Rectal smooth muscle tissue (tissue), 1 donor: ENCODE measurements around the gene FAM184B.

ENCODE experiments used
- H3K27ac ChIP-seq: one replicate; pipeline ENCODE4 v1.7.0; 2013; ENCODE audit warnings: low read depth, low read length, inconsistent platforms
- H3K27me3 ChIP-seq: one replicate; pipeline ENCODE4 v1.7.0; 2013; ENCODE audit warnings: low read length; ENCODE audit not compliant: control insufficient read depth, insufficient read depth
- H3K36me3 ChIP-seq: one replicate; pipeline ENCODE4 v1.7.0; 2013; ENCODE audit warnings: low read length; ENCODE audit not compliant: control insufficient read depth, insufficient read depth
- H3K4me1 ChIP-seq: one replicate; pipeline ENCODE4 v1.7.0; 2013; ENCODE audit warnings: low read length; ENCODE audit not compliant: control insufficient read depth, insufficient read depth
- H3K4me3 ChIP-seq: one replicate; pipeline ENCODE4 v1.7.0; 2013; ENCODE audit warnings: low read length
- H3K9ac ChIP-seq: one replicate; pipeline ENCODE4 v1.7.0; 2013; ENCODE audit warnings: low read length

Gene FAM184B

GRCh38 chr4:17769406-17770174 lies 11.8 kb downstream of the FAM184B start:
- H3K27me3 ChIP-seq, result no peaks in the 10 kb centered on the region
- H3K27ac ChIP-seq, result no peak overlapping the region
- no peak overlapping the region for H3K9ac ChIP-seq
- no peak overlapping the region for H3K4me3 ChIP-seq
- no peaks in the 10 kb centered on the region for H3K4me1 ChIP-seq
- H3K36me3 ChIP-seq, result no peaks in the 10 kb centered on the region

DNA sequence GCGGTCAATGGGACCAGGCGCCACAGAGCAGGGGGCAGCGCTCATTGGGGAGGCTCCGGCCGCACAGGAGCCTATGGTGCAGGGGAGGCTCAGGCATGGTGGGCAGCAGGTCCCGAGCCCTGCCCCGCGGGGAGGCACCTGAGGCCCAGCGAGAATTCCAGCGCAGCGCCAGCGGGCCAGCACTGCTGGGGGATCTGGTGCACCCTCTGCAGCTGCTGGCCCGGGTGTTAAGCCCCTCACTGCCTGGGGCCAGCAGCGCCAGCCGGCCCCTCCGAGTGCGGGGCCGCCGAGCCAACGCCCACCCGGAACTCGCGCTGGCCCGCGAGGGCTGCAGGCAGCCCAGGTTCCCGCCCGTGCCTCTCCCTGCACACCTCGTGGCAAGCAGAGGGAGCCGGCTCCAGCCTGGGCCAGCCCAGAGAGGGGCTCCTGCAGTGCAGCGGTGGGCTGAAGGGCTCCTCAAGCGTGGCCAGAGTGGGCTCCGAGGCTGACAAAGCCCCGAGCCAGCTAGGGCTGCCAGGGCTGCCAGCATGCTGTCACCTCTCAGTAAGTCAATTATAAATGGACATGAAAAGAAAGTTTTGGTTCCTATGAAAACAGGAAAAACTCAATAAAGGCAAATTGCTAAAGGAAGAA lies 14.5 kb downstream of the FAM184B start:
- Histone ChIP-seq H3K36me3 (no peaks in the 10 kb centered on the region), H3K9ac (no peak overlapping the region), H3K27me3 (no peaks in the 10 kb centered on the region), H3K4me1 (no peaks in the 10 kb centered on the region), H3K27ac (no peak overlapping the region), H3K4me3 (no peak overlapping the region)

DNA sequence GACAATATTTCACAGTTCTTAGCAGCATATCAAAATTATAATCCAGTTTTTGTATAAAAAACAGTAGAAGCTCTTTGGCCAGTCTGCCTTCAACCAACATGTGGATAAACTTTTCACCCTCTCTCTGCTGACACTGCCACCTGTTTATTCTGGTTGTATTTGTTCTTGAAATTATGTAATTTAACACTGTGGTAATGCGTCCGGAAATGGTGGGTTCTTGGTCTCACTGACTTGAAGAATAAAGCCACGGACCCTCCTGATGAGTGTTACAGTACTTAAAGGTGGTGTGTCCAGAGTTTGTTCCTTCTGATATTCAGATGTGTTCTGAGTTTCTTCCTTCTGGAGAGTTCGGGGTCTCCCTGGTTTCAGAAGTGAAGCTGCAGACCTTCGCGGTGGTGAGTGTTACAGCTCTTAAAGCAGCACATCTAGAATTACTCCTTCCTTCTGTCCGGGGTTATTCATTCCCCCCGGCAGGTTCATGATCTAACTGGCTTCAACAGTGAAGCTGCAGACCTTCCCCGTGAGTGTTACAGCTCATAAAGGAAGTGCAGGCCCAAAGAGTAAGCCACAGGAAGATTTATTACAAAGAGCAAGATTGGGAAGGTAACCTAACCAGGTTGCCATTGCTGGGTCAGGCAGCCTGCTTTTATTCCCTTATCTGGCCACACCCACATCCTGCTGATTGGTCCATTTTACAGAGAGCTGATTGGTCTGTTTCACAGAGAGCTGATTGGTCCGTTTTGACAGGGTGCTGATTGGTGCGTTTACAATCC lies 15.7 kb downstream of the FAM184B start:
- Histone ChIP-seq H3K27ac (no peak overlapping the region), H3K4me1 (no peaks in the 10 kb centered on the region), H3K4me3 (no peak overlapping the region), H3K27me3 (no peaks in the 10 kb centered on the region), H3K9ac (no peak overlapping the region), H3K36me3 (no peaks in the 10 kb centered on the region)

DNA sequence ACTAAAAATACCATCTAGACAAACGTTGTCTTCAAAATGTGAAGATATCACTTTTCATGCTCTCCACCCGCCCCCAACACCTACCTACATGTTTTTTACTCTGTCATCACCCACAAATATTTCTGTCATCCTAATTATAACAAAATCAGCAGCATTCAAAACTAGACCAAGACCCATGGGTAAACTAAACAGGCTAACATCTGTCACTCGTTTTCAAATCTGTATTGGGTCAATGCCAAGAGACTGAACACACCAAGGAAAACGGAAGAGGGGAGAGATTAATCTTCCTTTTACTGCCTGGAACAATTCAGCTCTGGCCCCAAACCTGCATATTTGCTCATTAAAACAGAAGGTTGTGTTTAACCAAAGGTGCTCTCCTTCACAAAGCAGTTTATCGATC lies 17.5 kb downstream of the FAM184B start:
- Histone ChIP-seq H3K36me3 (no peaks in the 10 kb centered on the region), H3K4me1 (no peaks in the 10 kb centered on the region), H3K9ac (no peak overlapping the region), H3K27me3 (no peaks in the 10 kb centered on the region), H3K27ac (no peak overlapping the region), H3K4me3 (no peak overlapping the region)

- Histone ChIP-seq H3K27me3 (no peaks in the 10 kb centered on the region), H3K4me1 (no peaks in the 10 kb centered on the region), H3K27ac (no peak overlapping the region), H3K4me3 (no peak overlapping the region), H3K9ac (no peak overlapping the region), H3K36me3 (no peaks in the 10 kb centered on the region)
Measured at GRCh38 chr4:17763416-17763815, 18.0 kb downstream of the FAM184B start.

GRCh38 chr4:17762726-17763125 lies 18.7 kb downstream of the FAM184B start:
- Histone ChIP-seq H3K4me3 (no peak overlapping the region), H3K4me1 (no peaks in the 10 kb centered on the region), H3K36me3 (no peaks in the 10 kb centered on the region), H3K27me3 (no peaks in the 10 kb centered on the region), H3K9ac (no peak overlapping the region), H3K27ac (no peak overlapping the region)

GRCh38 chr4:17761062-17761461 lies 20.4 kb downstream of the FAM184B start:
- H3K9ac ChIP-seq, result no peak overlapping the region
- no peaks in the 10 kb centered on the region for H3K36me3 ChIP-seq
- H3K4me3 ChIP-seq, result no peak overlapping the region
- no peak overlapping the region for H3K27ac ChIP-seq
- H3K27me3 ChIP-seq, result no peaks in the 10 kb centered on the region
- H3K4me1 ChIP-seq, result no peaks in the 10 kb centered on the region

- H3K36me3 ChIP-seq, result no peaks in the 10 kb centered on the region
- H3K27ac ChIP-seq, result no peak overlapping the region
- no peak overlapping the region for H3K4me3 ChIP-seq
- no peaks in the 10 kb centered on the region for H3K27me3 ChIP-seq
- no peak overlapping the region for H3K9ac ChIP-seq
- H3K4me1 ChIP-seq, result no peaks in the 10 kb centered on the region
Measured at GRCh38 chr4:17760626-17761025, 20.8 kb downstream of the FAM184B start.

GRCh38 chr4:17758485-17758884 lies 22.9 kb downstream of the FAM184B start:
- Histone ChIP-seq H3K4me1 (no peaks in the 10 kb centered on the region), H3K9ac (no peak overlapping the region), H3K27me3 (no peaks in the 10 kb centered on the region), H3K4me3 (no peak overlapping the region), H3K36me3 (no peaks in the 10 kb centered on the region), H3K27ac (no peak overlapping the region)

DNA sequence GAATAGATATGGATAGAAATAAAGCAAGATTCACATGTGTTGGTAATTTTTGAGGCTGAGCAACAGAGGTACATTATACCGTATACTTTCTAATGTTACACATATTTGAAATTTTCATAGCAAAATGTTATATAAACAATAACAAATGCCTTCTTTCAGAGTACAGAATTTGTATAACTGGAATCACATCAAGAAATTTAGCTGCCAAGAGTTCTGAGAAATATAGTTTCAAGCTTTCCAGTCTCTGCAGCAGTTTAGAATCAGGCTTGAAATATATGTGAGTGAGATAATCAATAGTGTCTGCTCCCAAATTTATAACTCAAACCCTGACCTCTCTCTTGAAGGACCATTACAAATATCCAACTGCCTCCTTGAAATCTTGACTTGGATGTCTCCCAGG lies 23.8 kb downstream of the FAM184B start:
- Histone ChIP-seq H3K27ac (no peak overlapping the region), H3K36me3 (no peaks in the 10 kb centered on the region), H3K4me1 (no peaks in the 10 kb centered on the region), H3K4me3 (no peak overlapping the region), H3K27me3 (no peaks in the 10 kb centered on the region), H3K9ac (no peak overlapping the region)

DNA sequence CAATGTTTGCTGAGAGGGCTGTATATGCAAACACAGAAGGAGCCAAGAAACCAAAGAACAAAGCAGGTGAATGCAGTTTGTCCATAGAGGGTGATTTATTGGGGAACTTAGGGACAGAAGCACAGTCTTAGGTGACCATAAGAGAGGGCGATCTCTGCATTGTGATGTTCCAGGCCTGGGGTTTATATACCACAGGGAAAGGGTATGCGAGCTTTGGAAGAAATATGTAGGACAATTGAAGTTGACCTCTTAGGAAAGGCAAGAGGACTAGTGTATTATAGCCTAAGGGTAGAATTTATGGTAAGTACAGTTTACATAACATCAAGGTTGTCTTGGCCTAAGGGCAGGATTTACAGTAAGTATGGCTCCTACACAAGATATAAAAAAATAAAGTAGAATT lies 27.8 kb downstream of the FAM184B start:
- no peak overlapping the region for H3K4me3 ChIP-seq

GRCh38 chr4:17740702-17741101 lies 40.7 kb downstream of the FAM184B start:
- H3K36me3 ChIP-seq, result no peaks in the 10 kb centered on the region
- H3K4me1 ChIP-seq, result no peaks in the 10 kb centered on the region
- no peaks in the 10 kb centered on the region for H3K27me3 ChIP-seq
- H3K27ac ChIP-seq, result no peak overlapping the region
- no peak overlapping the region for H3K9ac ChIP-seq
- no peak overlapping the region for H3K4me3 ChIP-seq

More for the DNA sequence above, 27.8 kb downstream of the FAM184B start:
- Histone ChIP-seq H3K27ac (no peak overlapping the region), H3K36me3 (no peaks in the 10 kb centered on the region), H3K27me3 (no peaks in the 10 kb centered on the region), H3K9ac (no peak overlapping the region), H3K4me1 (no peaks in the 10 kb centered on the region)
